ENCODE measurements around the gene RASA1.

RASA1 gene

GRCh38 chr5:87392801-87393200, 125.1 kb downstream of the RASA1 start:
- TF ChIP-seq POLR2A (IDR thresholded peaks at IDR 0.05; ENCODE audit: low read length): no peak
- TF ChIP-seq GATA1 (IDR thresholded peaks at IDR 0.05; ENCODE audit: low read depth, low read length): no peak
- DNase-seq: no peak

- no peak for DNase-seq
- no peak for TF ChIP-seq POLR2A (IDR thresholded peaks at IDR 0.05; ENCODE audit: low read length)
- TF ChIP-seq GATA1 (IDR thresholded peaks at IDR 0.05; ENCODE audit: low read depth, low read length): no peak
These were observed 125.6 kb downstream of the RASA1 start for GRCh38 chr5:87393331-87393730.

GRCh38 chr5:87394411-87395165, 126.9 kb downstream of the RASA1 start:
- no peak for DNase-seq
- TF ChIP-seq GATA1 (IDR thresholded peaks at IDR 0.05; ENCODE audit: low read depth, low read length): no peak
- TF ChIP-seq POLR2A (IDR thresholded peaks at IDR 0.05; ENCODE audit: low read length): no peak

- TF ChIP-seq POLR2A (IDR thresholded peaks at IDR 0.05; ENCODE audit: low read length): no peak
- TF ChIP-seq GATA1 (IDR thresholded peaks at IDR 0.05; ENCODE audit: low read depth, low read length): no peak
- no peak for DNase-seq
These were observed 131.4 kb downstream of the RASA1 start for GRCh38 chr5:87398981-87399614.

- DNase-seq: no peak
- no peak for TF ChIP-seq GATA1 (IDR thresholded peaks at IDR 0.05; ENCODE audit: low read depth, low read length)
- no peak for TF ChIP-seq POLR2A (IDR thresholded peaks at IDR 0.05; ENCODE audit: low read length)
These were observed 132.0 kb downstream of the RASA1 start for GRCh38 chr5:87399720-87400119.

- DNase-seq: peak; percentile 27 to 45
These were observed 132.7 kb downstream of the RASA1 start for GRCh38 chr5:87400305-87400899.

GRCh38 chr5:87401626-87402025, 133.9 kb downstream of the RASA1 start:
- no peak for DNase-seq
- no peak for TF ChIP-seq POLR2A (IDR thresholded peaks at IDR 0.05; ENCODE audit: low read length)
- TF ChIP-seq GATA1 (IDR thresholded peaks at IDR 0.05; ENCODE audit: low read depth, low read length): no peak

More at GRCh38 chr5:87400305-87400899, 132.7 kb downstream of the RASA1 start:
- TF ChIP-seq GATA1 (IDR thresholded peaks at IDR 0.05; ENCODE audit: low read depth, low read length): no peak
- TF ChIP-seq POLR2A (IDR thresholded peaks at IDR 0.05; ENCODE audit: low read length): no peak

- no peak for DNase-seq
- TF ChIP-seq GATA1 (IDR thresholded peaks at IDR 0.05; ENCODE audit: low read depth, low read length): no peak
- no peak for TF ChIP-seq POLR2A (IDR thresholded peaks at IDR 0.05; ENCODE audit: low read length)
These were observed 135.7 kb downstream of the RASA1 start for GRCh38 chr5:87403409-87403808.

GRCh38 chr5:87403899-87404298, 136.2 kb downstream of the RASA1 start:
- TF ChIP-seq POLR2A (IDR thresholded peaks at IDR 0.05; ENCODE audit: low read length) (no peak), GATA1 (IDR thresholded peaks at IDR 0.05; ENCODE audit: low read depth, low read length) (no peak)

GRCh38 chr5:87404359-87404758, 136.7 kb downstream of the RASA1 start:
- TF ChIP-seq POLR2A (IDR thresholded peaks at IDR 0.05; ENCODE audit: low read length) (no peak), GATA1 (IDR thresholded peaks at IDR 0.05; ENCODE audit: low read depth, low read length) (no peak)

More at GRCh38 chr5:87403899-87404298, 136.2 kb downstream of the RASA1 start:
- no peak for DNase-seq

GRCh38 chr5:87405472-87406155, 137.9 kb downstream of the RASA1 start:
- no peak for TF ChIP-seq POLR2A (IDR thresholded peaks at IDR 0.05; ENCODE audit: low read length)
- no peak for TF ChIP-seq GATA1 (IDR thresholded peaks at IDR 0.05; ENCODE audit: low read depth, low read length)
- DNase-seq: no peak

More at GRCh38 chr5:87404359-87404758, 136.7 kb downstream of the RASA1 start:
- peak; percentile 12 to 17 for DNase-seq

GRCh38 chr5:87408204-87408603, 140.5 kb downstream of the RASA1 start:
- DNase-seq: no peak
- TF ChIP-seq POLR2A (IDR thresholded peaks at IDR 0.05; ENCODE audit: low read length): no peak
- no peak for TF ChIP-seq GATA1 (IDR thresholded peaks at IDR 0.05; ENCODE audit: low read depth, low read length)

GRCh38 chr5:87410931-87411330, 143.2 kb downstream of the RASA1 start:
- no peak for TF ChIP-seq GATA1 (IDR thresholded peaks at IDR 0.05; ENCODE audit: low read depth, low read length)
- no peak for TF ChIP-seq POLR2A (IDR thresholded peaks at IDR 0.05; ENCODE audit: low read length)
- peak; percentile 1 to 13 for DNase-seq

- TF ChIP-seq GATA1 (IDR thresholded peaks at IDR 0.05; ENCODE audit: low read depth, low read length) (no peak), POLR2A (IDR thresholded peaks at IDR 0.05; ENCODE audit: low read length) (no peak)
- no peak for DNase-seq
These were observed 143.9 kb downstream of the RASA1 start for GRCh38 chr5:87411586-87411972.

Measured in erythroblast (primary cell).